ENCODE measurements around the gene HNRNPLL.

DNA sequence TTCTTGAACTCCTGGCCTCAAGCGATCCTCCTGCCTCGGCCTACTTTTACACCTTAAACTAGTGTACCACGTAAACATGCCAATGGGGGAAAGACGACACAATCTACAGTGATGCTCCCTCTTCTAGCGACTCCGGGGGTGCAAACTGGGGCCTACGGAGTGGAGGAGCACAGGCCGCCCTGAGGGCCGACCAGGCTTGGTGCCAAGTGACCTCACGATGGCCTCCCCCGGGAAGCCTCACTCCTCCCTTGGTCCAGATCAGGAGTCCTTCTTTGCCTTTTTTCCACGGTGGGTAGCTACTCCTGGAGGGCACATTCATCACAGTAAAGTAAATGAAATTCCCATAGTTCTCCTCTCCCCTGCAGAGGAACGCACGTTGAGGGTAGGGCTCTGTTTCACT is 73.5 kb downstream of the HNRNPLL start:
- TF ChIP-seq PBX3 (IDR thresholded peaks at IDR 0.05) (no peak), YY1 (IDR thresholded peaks at IDR 0.05; ENCODE audit: low read depth) (no peak), ELF1 (IDR thresholded peaks at IDR 0.05) (no peak), GABPA (IDR thresholded peaks at IDR 0.05; ENCODE audit: low read depth) (no peak), CTCF (IDR thresholded peaks at IDR 0.05) (no peak), POLR2AphosphoS5 (IDR thresholded peaks at IDR 0.05; ENCODE audit: low read depth, low read length) (no peak), CHD2 (IDR thresholded peaks at IDR 0.05; ENCODE audit: low read length, partially characterized antibody) (no peak), JUND (IDR thresholded peaks at IDR 0.05) (no peak), MAX (IDR thresholded peaks at IDR 0.05; ENCODE audit: low read depth) (no peak)
- TF ChIP-seq, protein P1, sequence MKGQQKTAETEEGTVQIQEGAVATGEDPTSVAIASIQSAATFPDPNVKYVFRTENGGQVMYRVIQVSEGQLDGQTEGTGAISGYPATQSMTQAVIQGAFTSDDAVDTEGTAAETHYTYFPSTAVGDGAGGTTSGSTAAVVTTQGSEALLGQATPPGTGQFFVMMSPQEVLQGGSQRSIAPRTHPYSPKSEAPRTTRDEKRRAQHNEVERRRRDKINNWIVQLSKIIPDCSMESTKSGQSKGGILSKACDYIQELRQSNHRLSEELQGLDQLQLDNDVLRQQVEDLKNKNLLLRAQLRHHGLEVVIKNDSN (IDR thresholded peaks at IDR 0.05; ENCODE audit: borderline replicate concordance, low read depth) = no peak

Data from SK-N-SH (cell line).